GM20000 (cell line): Measurements from ENCODE around the gene CSMD2.

Experiments used
- DNase-seq: peaks from one replicate; pipeline ENCODE4 v3.0.0; 2012; ENCODE audit warnings: low spot score
- CTCF ChIP-seq: IDR thresholded peaks from 2 replicates; pipeline ENCODE4 v1.5.1; 2012; ENCODE audit warnings: mild to moderate bottlenecking, control low read depth; ENCODE audit errors: extremely low read depth, missing control alignments

CSMD2 gene

GRCh38 chr1:33683913-33684312 is 481.1 kb downstream of the CSMD2 start:
- no peak for DNase-seq
- no peak for TF ChIP-seq CTCF

DNA sequence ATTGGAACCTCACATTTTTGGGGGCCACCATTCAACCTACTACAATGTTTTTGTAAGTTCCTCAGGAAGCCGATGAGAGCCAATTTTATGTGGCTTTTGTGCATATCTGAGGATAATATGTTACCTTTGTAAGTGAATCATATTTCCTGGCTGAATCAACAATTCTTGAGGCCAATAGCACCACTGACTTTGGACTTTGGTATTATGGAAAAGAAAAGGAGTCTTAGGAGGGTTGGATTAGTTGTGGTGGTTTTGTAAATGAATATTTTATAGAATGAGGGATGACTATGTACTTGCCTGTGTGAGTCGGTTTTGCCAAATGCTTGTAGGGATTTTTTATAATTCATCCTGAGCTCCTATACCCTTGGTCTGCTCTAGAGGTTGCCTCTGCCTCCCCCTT is 482.7 kb downstream of the CSMD2 start:
- DNase-seq: no peak
- TF ChIP-seq CTCF: no peak

- no peak for DNase-seq
- no peak for TF ChIP-seq CTCF
These were observed 484.7 kb downstream of the CSMD2 start for GRCh38 chr1:33680281-33680840.

DNA sequence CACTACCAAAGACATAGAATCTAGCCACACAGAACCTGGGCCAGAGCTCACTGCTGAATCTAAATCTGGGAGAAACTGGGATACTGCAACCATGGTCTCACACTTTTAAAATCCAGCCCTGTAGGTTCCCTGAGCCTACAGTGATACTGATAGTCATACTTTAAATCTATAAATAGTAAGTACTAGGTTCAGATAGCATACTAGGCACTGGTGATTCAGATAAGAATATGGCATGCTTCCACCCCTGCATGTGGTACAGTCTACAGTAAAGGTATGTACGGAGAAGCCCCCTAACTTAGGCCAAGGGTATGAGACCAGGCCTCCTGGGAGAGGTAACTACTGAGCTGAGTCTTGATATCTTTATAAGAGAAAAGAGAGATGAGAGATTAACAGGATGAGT is 494.5 kb downstream of the CSMD2 start:
- no peak for TF ChIP-seq CTCF
- DNase-seq: no peak

- TF ChIP-seq CTCF: no peak
- DNase-seq: no peak
These were observed 496.3 kb downstream of the CSMD2 start for GRCh38 chr1:33668695-33669094.

DNA sequence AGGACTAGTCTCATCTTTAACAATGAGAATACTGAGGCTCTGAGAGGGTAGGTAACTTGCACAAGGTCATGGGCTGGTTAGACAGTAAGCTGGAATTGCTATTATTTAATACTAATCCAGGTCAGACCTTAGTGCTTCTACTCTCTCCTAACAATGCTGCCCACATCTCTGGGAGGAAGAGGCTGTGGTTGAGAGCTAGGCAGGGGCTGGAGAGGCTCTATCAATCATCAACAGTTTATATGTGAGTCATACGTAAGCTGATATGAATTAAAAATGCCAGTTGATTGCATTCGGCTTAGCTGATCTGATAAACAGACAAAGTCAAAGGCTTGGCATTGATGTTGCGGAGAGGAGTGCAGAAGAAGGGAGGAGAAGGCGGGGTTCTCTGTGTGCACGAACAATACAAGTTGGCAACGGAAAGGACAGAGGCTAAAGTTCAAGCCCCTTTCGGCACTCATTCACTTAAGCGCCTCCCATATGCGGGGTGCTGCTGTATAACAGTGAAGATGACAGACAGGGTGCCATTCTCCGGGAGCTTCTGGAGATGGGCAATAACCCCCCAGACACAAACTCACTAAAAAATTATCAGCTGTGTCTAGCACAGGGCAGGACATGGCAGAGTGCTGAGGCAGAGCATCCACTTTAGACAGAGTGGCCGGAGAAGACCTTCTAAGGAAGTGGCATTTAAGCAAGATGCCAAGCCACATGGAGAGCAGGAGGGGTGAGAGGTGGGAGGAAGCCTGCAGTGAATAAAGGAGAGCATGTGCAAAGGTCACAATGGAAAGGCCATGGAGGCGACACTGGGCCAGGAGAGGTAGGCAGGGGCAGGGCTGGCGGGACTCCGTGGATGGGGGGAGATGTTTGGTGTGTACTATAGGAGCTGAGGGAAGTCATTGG is 497.4 kb downstream of the CSMD2 start:
- DNase-seq: no peak
- no peak for TF ChIP-seq CTCF

DNA sequence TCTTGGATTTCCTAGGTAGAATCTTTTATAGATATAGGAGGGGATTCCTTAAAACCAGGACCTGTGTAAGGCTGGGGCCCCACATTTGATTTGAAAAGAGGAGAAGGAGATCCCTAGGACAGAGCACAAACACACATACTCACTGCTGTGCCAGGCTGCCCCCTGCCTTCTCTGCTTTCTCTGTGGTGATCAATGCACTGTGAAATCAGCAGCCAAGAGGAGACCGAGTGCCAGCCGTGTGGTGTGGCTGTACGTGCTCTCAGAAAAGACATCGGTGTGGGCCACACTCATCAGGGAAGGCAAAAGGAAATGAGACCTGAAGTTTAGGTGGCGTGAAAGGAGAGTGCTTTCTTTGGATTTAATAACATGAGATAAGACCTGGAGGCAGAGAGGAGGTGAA is 498.4 kb downstream of the CSMD2 start:
- no peak for TF ChIP-seq CTCF
- no peak for DNase-seq
